SH-SY5Y (cell line): ENCODE data around the gene SMAD4.

Experiments used
- GATA2 ChIP-seq: IDR thresholded peaks from 2 replicates; pipeline ENCODE4 v1.6.1; 2011; ENCODE audit warnings: mild to moderate bottlenecking, low read depth, low read length
- GATA3 ChIP-seq: IDR thresholded peaks from 2 replicates; pipeline ENCODE4 v1.6.1; 2011; ENCODE audit warnings: low read depth, mild to moderate bottlenecking, low read length, moderate library complexity

GRCh38 chr18:51108330-51108729 lies 78.3 kb downstream of the SMAD4 start:
- TF ChIP-seq GATA2, result no peak
- TF ChIP-seq GATA3, result no peak
